Breast epithelium (tissue), 4 donors: Measurements from ENCODE around the gene ALKBH1. TPM values are rescaled to one million over a fixed set of nuclear protein-coding genes. Genes with fewer than 3 reads are reported as not detected.

ENCODE experiments used
- DNase-seq, 2 donors: peaks; one replicate each; pipeline ENCODE4 v3.0.0-alpha.2; 2019; ENCODE audit warnings: low spot score in 2 of 2
- H3K27ac ChIP-seq, 2 donors: fragments of 200-600 bp; sonication (generic) in 1 of 2; one replicate each; pipeline ENCODE4 v1.5.1; 2016 to 2019; ENCODE audit warnings: mild to moderate bottlenecking in 1 of 2
- H3K27me3 ChIP-seq, 2 donors: fragments of 200-600 bp; sonication (generic) in 1 of 2; one replicate each; pipeline versions ENCODE4 v1.5.1 to v1.6.0; 2017 to 2019; ENCODE audit warnings: control low read depth in 1 of 2, mild to moderate bottlenecking in 1 of 2
- H3K36me3 ChIP-seq: fragments of 200-600 bp; one replicate; pipeline ENCODE4 v1.5.1; 2019
- H3K4me1 ChIP-seq, 2 donors: fragments of 200-600 bp; sonication (generic); one replicate each; pipeline ENCODE4 v1.5.1; 2016 to 2019; ENCODE audit warnings: control low read depth in 1 of 2
- H3K4me3 ChIP-seq, 3 donors: fragments of 200-600 bp; sonication (generic); 1 replicate in 2 of 3; 2 replicates in 1 of 3; pipeline ENCODE4 v1.5.1; 2016 to 2019; ENCODE audit warnings: mild to moderate bottlenecking in 3 of 3, moderate library complexity in 2 of 3
- H3K9me3 ChIP-seq, 2 donors: fragments of 200-600 bp; sonication (generic) in 1 of 2; one replicate each; pipeline ENCODE4 v1.5.1; 2016 to 2019; ENCODE audit warnings: control low read depth in 1 of 2
- POLR2A ChIP-seq: fragments of 450-650 bp; IDR thresholded peaks from one replicate; pipeline ENCODE4 v1.6.1; 2016; ENCODE audit warnings: antibody characterized with exemption, mild to moderate bottlenecking, moderate library complexity
- POLR2AphosphoS5 ChIP-seq, 3 donors: sonication (generic); formaldehyde crosslinking; IDR thresholded peaks; one replicate each; pipeline ENCODE4 v1.6.1; 2017; ENCODE audit warnings: antibody characterized with exemption in 3 of 3
- intact Hi-C: fragments of 100-400 bp; cut with DNase I; formaldehyde crosslinking; loops from one replicate; pipeline ENCODE4 v1.15.1; 2023; ENCODE audit warnings: low total_unique reads
- total RNA-seq, 3 donors: library from RNA; depleted of rRNA; stranded (reverse); fragments of >200 nt; gene quantifications; one replicate each; pipeline ENCODE4 v1.1.0, GENCODE V29; 2016
- TF ChIP-seq, protein P1 (sequence below), 3 donors: fragments of 450-650 bp; IDR thresholded peaks; one replicate each; pipeline ENCODE4 v1.5.1; 2016 to 2017; ENCODE audit warnings: antibody characterized with exemption in 3 of 3, mild to moderate bottlenecking in 3 of 3, moderate library complexity in 3 of 3

The ALKBH1 gene
- total RNA-seq, 3 donors from 2014 or later = 5.6 to 17.0 (median 12.8) TPM

DNA sequence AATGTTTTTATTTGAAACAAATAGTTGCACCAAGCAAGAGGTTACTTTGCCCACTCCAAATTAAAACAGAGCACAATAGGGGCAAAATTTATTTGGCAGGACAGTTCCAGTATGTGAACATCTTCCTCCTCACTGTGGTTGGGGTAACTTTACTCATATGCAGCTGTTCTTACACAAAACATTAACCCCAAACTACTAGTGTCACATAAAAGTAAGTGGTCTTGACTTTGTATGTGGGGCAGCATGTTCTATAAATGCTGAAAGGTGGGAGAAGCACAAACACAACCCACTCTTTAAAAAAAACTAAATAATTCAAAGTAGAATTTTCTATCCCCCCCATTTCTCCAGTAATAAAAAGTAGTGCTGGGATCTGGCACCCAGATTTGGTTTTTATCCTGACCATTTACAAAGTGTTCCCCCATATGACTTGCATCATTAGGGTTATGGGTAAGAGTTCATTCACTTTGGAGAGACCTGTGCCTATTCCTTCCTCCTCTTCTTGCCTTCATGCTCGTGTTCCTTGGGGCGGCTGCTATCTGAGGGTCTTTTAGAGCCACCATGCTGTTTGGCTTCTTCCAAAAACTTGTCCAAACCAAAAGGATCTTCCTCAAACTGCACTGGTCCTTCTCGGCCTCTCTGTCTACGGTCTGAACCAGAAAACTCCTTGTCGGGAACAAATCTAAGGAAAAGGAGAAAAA is 9.9 kb upstream of the ALKBH1 start:
- Histone ChIP-seq H3K4me3 (no peak overlapping the region), H3K4me1 (no peaks in the 10 kb centered on the region), H3K9me3 (no peaks in the 10 kb centered on the region), H3K36me3 (no peaks in the 10 kb centered on the region), H3K27ac (no peak overlapping the region), H3K27me3 (no peaks in the 10 kb centered on the region)
- DNase-seq = no peak
- TF ChIP-seq POLR2AphosphoS5 (IDR thresholded peaks at IDR 0.05) (no peak), POLR2A (no peak)
- TF ChIP-seq, protein P1, sequence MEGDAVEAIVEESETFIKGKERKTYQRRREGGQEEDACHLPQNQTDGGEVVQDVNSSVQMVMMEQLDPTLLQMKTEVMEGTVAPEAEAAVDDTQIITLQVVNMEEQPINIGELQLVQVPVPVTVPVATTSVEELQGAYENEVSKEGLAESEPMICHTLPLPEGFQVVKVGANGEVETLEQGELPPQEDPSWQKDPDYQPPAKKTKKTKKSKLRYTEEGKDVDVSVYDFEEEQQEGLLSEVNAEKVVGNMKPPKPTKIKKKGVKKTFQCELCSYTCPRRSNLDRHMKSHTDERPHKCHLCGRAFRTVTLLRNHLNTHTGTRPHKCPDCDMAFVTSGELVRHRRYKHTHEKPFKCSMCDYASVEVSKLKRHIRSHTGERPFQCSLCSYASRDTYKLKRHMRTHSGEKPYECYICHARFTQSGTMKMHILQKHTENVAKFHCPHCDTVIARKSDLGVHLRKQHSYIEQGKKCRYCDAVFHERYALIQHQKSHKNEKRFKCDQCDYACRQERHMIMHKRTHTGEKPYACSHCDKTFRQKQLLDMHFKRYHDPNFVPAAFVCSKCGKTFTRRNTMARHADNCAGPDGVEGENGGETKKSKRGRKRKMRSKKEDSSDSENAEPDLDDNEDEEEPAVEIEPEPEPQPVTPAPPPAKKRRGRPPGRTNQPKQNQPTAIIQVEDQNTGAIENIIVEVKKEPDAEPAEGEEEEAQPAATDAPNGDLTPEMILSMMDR (IDR thresholded peaks at IDR 0.05) = no peak
- intact Hi-C loops = no loop called here

DNA sequence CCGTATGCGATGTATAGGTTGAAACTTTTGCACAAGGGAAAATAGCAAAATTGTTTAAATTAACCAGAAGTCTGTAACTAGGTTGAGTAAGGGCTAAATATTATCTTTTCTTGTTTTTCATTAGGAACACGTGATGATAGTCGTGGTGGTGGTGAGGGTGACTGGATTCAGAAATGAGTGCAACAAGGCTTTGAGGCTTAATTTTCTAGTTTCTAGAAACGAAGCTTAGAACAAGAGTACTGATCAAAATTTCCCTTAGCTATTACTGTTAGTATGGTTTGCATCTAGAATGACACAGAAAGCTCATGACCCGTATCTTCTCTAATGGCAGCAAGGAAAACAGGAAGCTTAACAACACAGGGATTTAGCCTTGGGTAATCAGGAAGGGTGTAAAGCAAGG is 7.1 kb upstream of the ALKBH1 start:
- Histone ChIP-seq H3K27ac (no peak overlapping the region), H3K4me1 (no peaks in the 10 kb centered on the region), H3K9me3 (no peaks in the 10 kb centered on the region), H3K27me3 (no peaks in the 10 kb centered on the region), H3K4me3 (no peak overlapping the region), H3K36me3 (no peaks in the 10 kb centered on the region)
- TF ChIP-seq, protein P1 (IDR thresholded peaks at IDR 0.05) = no peak
- TF ChIP-seq POLR2A (no peak), POLR2AphosphoS5 (IDR thresholded peaks at IDR 0.05) (no peak)
- DNase-seq = no peak
- intact Hi-C loops = no loop called here

DNA sequence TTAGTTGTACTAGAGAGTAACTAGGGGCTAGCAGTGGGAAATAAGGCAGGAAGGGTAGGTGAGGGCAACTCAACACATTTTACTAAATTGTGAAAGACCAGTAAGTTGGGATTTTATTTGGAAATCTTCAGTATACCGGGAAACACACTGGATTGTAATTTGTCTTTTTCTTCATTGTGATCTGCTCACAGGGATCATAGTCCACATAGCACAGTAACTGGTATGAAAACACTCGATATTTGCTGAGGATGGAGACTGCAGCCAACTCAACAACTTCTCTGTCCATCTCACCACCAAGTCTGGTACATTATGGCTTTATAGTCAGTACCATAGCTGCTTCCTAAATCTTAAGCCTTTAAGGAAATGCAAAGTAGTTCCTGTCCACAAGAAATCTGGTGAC is 2.5 kb upstream of the ALKBH1 start:
- TF ChIP-seq, protein P1 (IDR thresholded peaks at IDR 0.05) = no peak
- TF ChIP-seq POLR2AphosphoS5 (IDR thresholded peaks at IDR 0.05) (no peak), POLR2A (no peak)
- intact Hi-C loops = no loop called here
- no peak overlapping the region for H3K4me3 ChIP-seq
- H3K27me3 ChIP-seq = no peaks in the 10 kb centered on the region
- no peak for DNase-seq
- peaks cover 4 to 14% of the 10 kb centered on the region in 2 donors for H3K4me1 ChIP-seq
- H3K27ac ChIP-seq = no peak overlapping the region
- H3K36me3 ChIP-seq = no peaks in the 10 kb centered on the region
- H3K9me3 ChIP-seq = no peaks in the 10 kb centered on the region

DNA sequence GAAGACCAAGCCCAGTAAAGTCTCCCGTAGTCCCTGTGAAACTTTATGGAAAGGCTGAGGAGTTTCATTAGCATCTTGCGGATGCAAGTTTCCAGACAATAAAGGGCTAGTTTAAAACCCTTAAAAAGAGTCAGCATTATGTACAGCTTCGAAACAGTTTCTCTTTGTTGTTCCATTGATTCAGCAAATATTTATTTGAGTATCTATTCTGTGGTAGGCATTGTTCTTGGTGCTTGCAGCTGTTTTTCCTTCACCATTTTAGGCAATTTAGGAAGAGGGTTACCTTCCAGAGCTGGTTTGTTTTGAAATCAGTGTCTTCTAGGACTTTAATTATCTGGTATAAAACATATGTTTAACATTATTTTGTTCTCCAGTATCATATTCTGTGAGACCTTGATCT is 1.6 kb upstream of the ALKBH1 start:
- Histone ChIP-seq H3K4me3 (peak overlapping the region in 1 of 3 donors; percentile 69), H3K4me1 (peaks cover 4 to 14% of the 10 kb centered on the region in 2 donors), H3K9me3 (no peaks in the 10 kb centered on the region), H3K27ac (no peak overlapping the region), H3K27me3 (no peaks in the 10 kb centered on the region), H3K36me3 (no peaks in the 10 kb centered on the region)
- intact Hi-C loops = no loop called here
- no peak for DNase-seq
- TF ChIP-seq POLR2A (no peak), POLR2AphosphoS5 (IDR thresholded peaks at IDR 0.05) (no peak)
- TF ChIP-seq, protein P1 (IDR thresholded peaks at IDR 0.05) = no peak

DNA sequence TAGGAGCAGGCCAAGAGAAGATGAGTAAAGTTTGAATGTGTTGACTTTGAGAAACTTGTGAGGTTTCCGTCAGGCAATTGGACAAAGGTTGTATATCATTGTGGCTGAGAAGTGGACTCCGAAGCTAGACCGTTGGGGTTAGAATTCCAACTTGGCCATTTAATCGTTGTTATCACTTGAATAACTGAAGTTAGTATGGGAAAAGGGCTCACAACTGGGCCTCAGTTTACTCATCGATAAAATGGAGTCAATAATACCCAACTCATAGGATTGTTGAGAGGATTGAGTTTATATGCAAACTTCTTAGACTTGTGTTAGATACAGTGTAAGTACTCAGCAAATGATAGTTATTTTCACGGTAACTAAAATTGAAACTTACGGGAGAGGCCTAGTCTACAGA is 926 bp upstream of the ALKBH1 start:
- no peaks in the 10 kb centered on the region for H3K27me3 ChIP-seq
- DNase-seq = no peak
- peak overlapping the region; percentile 69 to 76 (median 76) for H3K4me3 ChIP-seq
- no peak overlapping the region for H3K27ac ChIP-seq
- no peaks in the 10 kb centered on the region for H3K9me3 ChIP-seq
- TF ChIP-seq, protein P1 (IDR thresholded peaks at IDR 0.05) = no peak
- TF ChIP-seq POLR2A = no peak
- TF ChIP-seq POLR2AphosphoS5 (IDR thresholded peaks at IDR 0.05) = no peak
- H3K36me3 ChIP-seq = no peaks in the 10 kb centered on the region
- peaks cover 4 to 14% of the 10 kb centered on the region in 2 donors for H3K4me1 ChIP-seq
- intact Hi-C loops = no loop called here
